ENCODE results near the gene SLC66A3. TPM values are rescaled to one million over a fixed set of nuclear protein-coding genes. Genes with fewer than 3 reads are reported as not detected.

SLC66A3 gene
- total RNA-seq, 1 donor from 2014 or later = 23.3 TPM

- no peak for TF ChIP-seq CTCF (IDR thresholded peaks at IDR 0.05)
- Mint-ChIP-seq H3K27me3 (ENCODE audit: unreplicated experiment) (no peaks in the 10 kb centered on the region), H3K9me3 (ENCODE audit: unreplicated experiment) (no peaks in the 10 kb centered on the region), H3K36me3 (ENCODE audit: unreplicated experiment) (peaks cover 3% of the 10 kb centered on the region), H3K27ac (ENCODE audit: unreplicated experiment) (no peak overlapping the region), H3K4me1 (ENCODE audit: unreplicated experiment) (peaks cover 19% of the 10 kb centered on the region), H3K4me3 (ENCODE audit: unreplicated experiment) (no peak overlapping the region)
- no peak for DNase-seq (ENCODE audit: extremely low spot score, unreplicated experiment)
These were observed 2.0 kb downstream of the SLC66A3 start for GRCh38 chr2:11157296-11157695.

- no peaks in the 10 kb centered on the region for H3K9me3 Mint-ChIP-seq (ENCODE audit: unreplicated experiment)
These were observed 2.5 kb downstream of the SLC66A3 start for GRCh38 chr2:11157731-11158130.

GRCh38 chr2:11158916-11159573, 3.8 kb downstream of the SLC66A3 start:
- peaks cover 19% of the 10 kb centered on the region for H3K4me1 Mint-ChIP-seq (ENCODE audit: unreplicated experiment)
- H3K4me3 Mint-ChIP-seq (ENCODE audit: unreplicated experiment) = no peak overlapping the region
- H3K9me3 Mint-ChIP-seq (ENCODE audit: unreplicated experiment) = no peaks in the 10 kb centered on the region
- no peak overlapping the region for H3K27ac Mint-ChIP-seq (ENCODE audit: unreplicated experiment)
- no peaks in the 10 kb centered on the region for H3K27me3 Mint-ChIP-seq (ENCODE audit: unreplicated experiment)
- H3K36me3 Mint-ChIP-seq (ENCODE audit: unreplicated experiment) = peaks cover 4% of the 10 kb centered on the region
- DNase-seq (ENCODE audit: extremely low spot score, unreplicated experiment) = no peak
- TF ChIP-seq CTCF (IDR thresholded peaks at IDR 0.05) = no peak

More at GRCh38 chr2:11157731-11158130, 2.5 kb downstream of the SLC66A3 start:
- TF ChIP-seq CTCF (IDR thresholded peaks at IDR 0.05) = no peak
- no peak overlapping the region for H3K27ac Mint-ChIP-seq (ENCODE audit: unreplicated experiment)
- no peaks in the 10 kb centered on the region for H3K27me3 Mint-ChIP-seq (ENCODE audit: unreplicated experiment)
- DNase-seq (ENCODE audit: extremely low spot score, unreplicated experiment) = no peak
- H3K36me3 Mint-ChIP-seq (ENCODE audit: unreplicated experiment) = peaks cover 4% of the 10 kb centered on the region
- no peak overlapping the region for H3K4me3 Mint-ChIP-seq (ENCODE audit: unreplicated experiment)
- peaks cover 19% of the 10 kb centered on the region for H3K4me1 Mint-ChIP-seq (ENCODE audit: unreplicated experiment)

- TF ChIP-seq CTCF (IDR thresholded peaks at IDR 0.05) = no peak
- Mint-ChIP-seq H3K9me3 (ENCODE audit: unreplicated experiment) (no peaks in the 10 kb centered on the region), H3K4me1 (ENCODE audit: unreplicated experiment) (peaks cover 13% of the 10 kb centered on the region), H3K27me3 (ENCODE audit: unreplicated experiment) (no peaks in the 10 kb centered on the region), H3K4me3 (ENCODE audit: unreplicated experiment) (no peak overlapping the region), H3K27ac (ENCODE audit: unreplicated experiment) (no peak overlapping the region), H3K36me3 (ENCODE audit: unreplicated experiment) (peaks cover 4% of the 10 kb centered on the region)
- DNase-seq (ENCODE audit: extremely low spot score, unreplicated experiment) = peak; percentile 83
These were observed 4.4 kb downstream of the SLC66A3 start for GRCh38 chr2:11159574-11160170.

GRCh38 chr2:11160256-11160655, 5.0 kb downstream of the SLC66A3 start:
- peaks cover 4% of the 10 kb centered on the region for H3K36me3 Mint-ChIP-seq (ENCODE audit: unreplicated experiment)
- H3K4me3 Mint-ChIP-seq (ENCODE audit: unreplicated experiment) = no peak overlapping the region
- no peak overlapping the region for H3K27ac Mint-ChIP-seq (ENCODE audit: unreplicated experiment)
- no peaks in the 10 kb centered on the region for H3K27me3 Mint-ChIP-seq (ENCODE audit: unreplicated experiment)
- peaks cover 12% of the 10 kb centered on the region for H3K4me1 Mint-ChIP-seq (ENCODE audit: unreplicated experiment)
- peak; percentile 68 for DNase-seq (ENCODE audit: extremely low spot score, unreplicated experiment)
- TF ChIP-seq CTCF (IDR thresholded peaks at IDR 0.05) = no peak
- no peaks in the 10 kb centered on the region for H3K9me3 Mint-ChIP-seq (ENCODE audit: unreplicated experiment)

Measured in osteocyte (in vitro differentiated cells).